Vagina (tissue), 2 donors: ENCODE data around the gene COL25A1. TPM values are rescaled to one million over a fixed set of nuclear protein-coding genes. Genes with fewer than 3 reads are reported as not detected.
A peak's percentile ranks its signal among the peaks of the same experiment; 100 is the strongest.

Source experiments
- DNase-seq, 2 donors: peaks; one replicate each; pipeline ENCODE4 v3.0.0-alpha.2; 2017; ENCODE audit errors: extremely low spot score in 2 of 2
- H3K27ac ChIP-seq: fragments of 200-600 bp; sonication (generic); one replicate; pipeline ENCODE4 v1.5.1; 2019
- H3K27me3 ChIP-seq: fragments of 200-600 bp; sonication (generic); one replicate; pipeline ENCODE4 v1.5.1; 2019
- H3K36me3 ChIP-seq, 2 donors: fragments of 200-600 bp; sonication (generic); one replicate each; pipeline ENCODE4 v1.5.1; 2017 to 2019
- H3K4me1 ChIP-seq: fragments of 200-600 bp; sonication (generic); one replicate; pipeline ENCODE4 v1.5.1; 2019
- H3K4me3 ChIP-seq, 2 donors: fragments of 200-600 bp; sonication (generic); 1 replicate in 1 of 2; 2 replicates in 1 of 2; pipeline ENCODE4 v1.5.1; 2016 to 2019
- H3K9me3 ChIP-seq: fragments of 200-600 bp; sonication (generic); one replicate; pipeline ENCODE4 v1.5.1; 2019
- CTCF ChIP-seq, 3 experiments: fragments of 450-650 bp in 2 of 3; fragments of 200-600 bp in 1 of 3; sonication (generic) in 1 of 3; IDR thresholded peaks; one replicate each; pipeline ENCODE4 v1.5.1; 2017 to 2019; ENCODE audit warnings: antibody characterized with exemption in 3 of 3, mild to moderate bottlenecking in 2 of 3, moderate library complexity in 2 of 3
- POLR2A ChIP-seq, 2 donors: fragments of 450-650 bp; IDR thresholded peaks; one replicate each; pipeline ENCODE4 v1.6.1; 2017; ENCODE audit warnings: antibody characterized with exemption in 2 of 2, mild to moderate bottlenecking in 2 of 2, moderate library complexity in 2 of 2
- POLR2AphosphoS5 ChIP-seq, 2 donors: sonication (generic); formaldehyde crosslinking; IDR thresholded peaks; one replicate each; pipeline ENCODE4 v1.9.0; 2017; ENCODE audit warnings: antibody characterized with exemption in 2 of 2, mild to moderate bottlenecking in 2 of 2, low read depth in 1 of 2; ENCODE audit not compliant: insufficient read depth in 1 of 2
- intact Hi-C: fragments of 100-400 bp; cut with DNase I; formaldehyde crosslinking; loops from one replicate; pipeline ENCODE4 v1.15.1; 2023
- total RNA-seq: library from RNA; depleted of rRNA; stranded (reverse); fragments of >200 nt; gene quantifications from one replicate; pipeline ENCODE4 v1.2.3, GENCODE V29; 2016

Gene COL25A1
- total RNA-seq, 1 donor from 2014 or later = 0.49 TPM

- Histone ChIP-seq H3K27me3 (no peaks in the 10 kb centered on the region), H3K9me3 (no peaks in the 10 kb centered on the region), H3K4me3 (peak overlapping the region; percentile 15 to 17), H3K4me1 (peaks cover 14% of the 10 kb centered on the region), H3K27ac (no peak overlapping the region), H3K36me3 (no peaks in the 10 kb centered on the region)
- no peak for DNase-seq
- intact Hi-C loops = no loop called here
- TF ChIP-seq POLR2AphosphoS5 (IDR thresholded peaks at IDR 0.05; ENCODE audit: insufficient read depth in 1 of 2, low read depth in 1 of 2) (no peak), POLR2A (IDR thresholded peaks at IDR 0.05) (no peak), CTCF (IDR thresholded peaks at IDR 0.05) (no peak)
These were observed 255.8 kb downstream of the COL25A1 start for GRCh38 chr4:109046471-109047201.

- DNase-seq = no peak
- TF ChIP-seq POLR2A (IDR thresholded peaks at IDR 0.05) = no peak
- TF ChIP-seq CTCF (IDR thresholded peaks at IDR 0.05) = no peak
- TF ChIP-seq POLR2AphosphoS5 (IDR thresholded peaks at IDR 0.05; ENCODE audit: insufficient read depth in 1 of 2, low read depth in 1 of 2) = no peak
These were observed 258.0 kb downstream of the COL25A1 start for GRCh38 chr4:109044431-109044830.

GRCh38 chr4:109043286-109043685 lies 259.2 kb downstream of the COL25A1 start:
- peaks cover 14% of the 10 kb centered on the region for H3K4me1 ChIP-seq
- no peak for DNase-seq
- intact Hi-C loops = no loop called here
- no peaks in the 10 kb centered on the region for H3K36me3 ChIP-seq
- H3K9me3 ChIP-seq = no peaks in the 10 kb centered on the region
- H3K27ac ChIP-seq = no peak overlapping the region
- no peak overlapping the region for H3K4me3 ChIP-seq
- no peaks in the 10 kb centered on the region for H3K27me3 ChIP-seq
- TF ChIP-seq CTCF (IDR thresholded peaks at IDR 0.05) (no peak), POLR2AphosphoS5 (IDR thresholded peaks at IDR 0.05; ENCODE audit: insufficient read depth in 1 of 2, low read depth in 1 of 2) (no peak), POLR2A (IDR thresholded peaks at IDR 0.05) (no peak)

More at GRCh38 chr4:109044431-109044830, 258.0 kb downstream of the COL25A1 start:
- Histone ChIP-seq H3K4me3 (no peak overlapping the region), H3K4me1 (peaks cover 14% of the 10 kb centered on the region), H3K9me3 (no peaks in the 10 kb centered on the region), H3K36me3 (no peaks in the 10 kb centered on the region), H3K27me3 (no peaks in the 10 kb centered on the region), H3K27ac (no peak overlapping the region)
- intact Hi-C loops = no loop called here

GRCh38 chr4:109041463-109042360 lies 260.7 kb downstream of the COL25A1 start:
- TF ChIP-seq POLR2AphosphoS5 (IDR thresholded peaks at IDR 0.05; ENCODE audit: insufficient read depth in 1 of 2, low read depth in 1 of 2) = no peak
- no peak for TF ChIP-seq CTCF (IDR thresholded peaks at IDR 0.05)
- no peak for TF ChIP-seq POLR2A (IDR thresholded peaks at IDR 0.05)
- Histone ChIP-seq H3K36me3 (no peaks in the 10 kb centered on the region), H3K4me3 (no peak overlapping the region), H3K27ac (no peak overlapping the region), H3K9me3 (no peaks in the 10 kb centered on the region), H3K27me3 (no peaks in the 10 kb centered on the region), H3K4me1 (peaks cover 8% of the 10 kb centered on the region)
- no peak for DNase-seq
- intact Hi-C loops = no loop called here
